Measurements from ENCODE around the gene WBP2.

DNA sequence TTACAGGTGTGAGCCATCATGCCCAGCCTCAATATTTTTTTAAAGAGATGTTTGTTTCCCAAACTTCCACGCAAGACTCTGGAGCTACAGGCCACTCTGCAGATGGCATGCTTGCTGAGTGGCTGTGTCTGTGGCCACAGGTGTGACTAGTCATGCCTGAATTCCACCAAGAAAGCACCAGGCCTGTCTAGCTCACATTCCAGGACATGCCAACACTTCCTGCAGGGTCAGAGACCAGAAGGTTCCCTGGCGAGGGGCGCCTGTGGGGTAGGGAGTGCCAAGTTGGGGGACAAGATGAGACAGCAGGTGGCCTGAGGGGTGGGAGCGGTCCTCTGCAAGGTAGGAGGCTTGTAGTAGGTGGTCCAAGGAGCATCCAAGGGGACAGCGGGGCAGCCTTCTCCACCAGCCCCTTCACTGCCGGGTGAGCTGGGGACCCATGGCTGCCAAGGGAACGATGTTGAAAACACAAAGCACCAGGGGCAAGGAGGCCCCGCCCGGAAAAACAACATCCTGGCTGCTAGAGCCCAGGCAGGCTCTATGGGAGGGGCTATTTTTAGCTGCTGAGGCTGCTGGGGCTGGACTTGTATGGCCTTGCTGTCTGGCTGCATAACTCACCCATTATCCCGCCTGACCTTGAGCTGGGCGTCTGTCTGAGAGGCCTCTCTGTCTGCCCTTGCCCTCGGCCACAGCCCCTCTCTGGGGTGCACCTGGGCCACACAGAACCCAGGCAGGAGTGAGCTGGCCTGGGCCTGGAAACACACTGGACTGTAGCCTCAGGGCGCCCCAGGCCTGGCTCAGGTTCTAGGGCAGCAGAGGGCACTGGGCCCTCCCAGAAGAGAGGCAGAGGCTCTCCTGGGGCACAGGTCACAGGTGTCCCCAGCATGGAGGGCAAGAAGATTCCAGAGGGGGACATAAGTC, 17.6 kb upstream of the WBP2 start:
- no peak for TF ChIP-seq EZH2 (optimal IDR thresholded peaks at IDR 0.05; ENCODE audit: low read depth, low read length)
- TF ChIP-seq, protein P1, sequence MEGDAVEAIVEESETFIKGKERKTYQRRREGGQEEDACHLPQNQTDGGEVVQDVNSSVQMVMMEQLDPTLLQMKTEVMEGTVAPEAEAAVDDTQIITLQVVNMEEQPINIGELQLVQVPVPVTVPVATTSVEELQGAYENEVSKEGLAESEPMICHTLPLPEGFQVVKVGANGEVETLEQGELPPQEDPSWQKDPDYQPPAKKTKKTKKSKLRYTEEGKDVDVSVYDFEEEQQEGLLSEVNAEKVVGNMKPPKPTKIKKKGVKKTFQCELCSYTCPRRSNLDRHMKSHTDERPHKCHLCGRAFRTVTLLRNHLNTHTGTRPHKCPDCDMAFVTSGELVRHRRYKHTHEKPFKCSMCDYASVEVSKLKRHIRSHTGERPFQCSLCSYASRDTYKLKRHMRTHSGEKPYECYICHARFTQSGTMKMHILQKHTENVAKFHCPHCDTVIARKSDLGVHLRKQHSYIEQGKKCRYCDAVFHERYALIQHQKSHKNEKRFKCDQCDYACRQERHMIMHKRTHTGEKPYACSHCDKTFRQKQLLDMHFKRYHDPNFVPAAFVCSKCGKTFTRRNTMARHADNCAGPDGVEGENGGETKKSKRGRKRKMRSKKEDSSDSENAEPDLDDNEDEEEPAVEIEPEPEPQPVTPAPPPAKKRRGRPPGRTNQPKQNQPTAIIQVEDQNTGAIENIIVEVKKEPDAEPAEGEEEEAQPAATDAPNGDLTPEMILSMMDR (IDR thresholded peaks at IDR 0.05; ENCODE audit: low read length) = no peak
- no peak for TF ChIP-seq EZH2phosphoT487 (IDR thresholded peaks at IDR 0.05; ENCODE audit: low read length)

All from MM.1S (cell line).